H1 (cell line): Measurements from ENCODE around the gene ARID1B. TPM values are rescaled to one million over a fixed set of nuclear protein-coding genes. Genes with fewer than 3 reads are reported as not detected.

ENCODE experiments used
- CTCF ChIA-PET: fragments of 300-600 bp; sonication (Branson Sonifier 250); formaldehyde crosslinking; loops from one replicate; lab custom pipeline; 2021; ENCODE audit not compliant: partially characterized antibody; lab: Charles Lee
- POLR2A ChIA-PET: fragments of 300-600 bp; sonication (Branson Sonifier 250); formaldehyde crosslinking; loops from one replicate; lab custom pipeline; 2021; ENCODE audit warnings: inconsistent platforms; ENCODE audit not compliant: partially characterized antibody; lab: Charles Lee
- DNase-seq, 2 experiments: peaks; one replicate each; pipeline versions ENCODE4 v3.0.0 to v3.0.0-alpha.2; 2010 to 2022; ENCODE audit warnings: low spot score in 2 of 2, low read depth in 1 of 2, mixed read lengths in 1 of 2
- FAIRE-seq: peaks from 2 replicates; lab custom pipeline; 2011; peaks lifted over from hg19 to GRCh38; lab: Jason Lieb, UNC
- H2AFZ ChIP-seq: 2 replicates; pipeline ENCODE4 v1.8.1; 2012; ENCODE audit warnings: low read length, inconsistent platforms
- H2AK5ac ChIP-seq: 2 replicates; pipeline ENCODE4 v1.6.1; 2013; ENCODE audit warnings: low read depth, low read length
- H2BK120ac ChIP-seq: replicated peaks from 2 replicates; pipeline ENCODE3; 2013; ENCODE audit warnings: low read depth, low read length, inconsistent platforms
- H2BK12ac ChIP-seq: 2 replicates; pipeline ENCODE4 v1.6.1; 2013; ENCODE audit warnings: low read depth, low read length
- H2BK15ac ChIP-seq: 2 replicates; pipeline ENCODE4 v1.6.1; 2013; ENCODE audit warnings: low read length
- H2BK20ac ChIP-seq: 2 replicates; pipeline ENCODE4 v1.6.1; 2013; ENCODE audit warnings: low read length
- H2BK5ac ChIP-seq: 2 replicates; pipeline ENCODE4 v1.6.1; 2013; ENCODE audit warnings: low read depth, low read length
- H3K14ac ChIP-seq: 2 replicates; pipeline ENCODE4 v1.6.1; 2013; ENCODE audit warnings: inconsistent platforms; ENCODE audit not compliant: insufficient read length
- H3K18ac ChIP-seq: 2 replicates; pipeline ENCODE4 v1.6.1; 2013; ENCODE audit warnings: low read length; ENCODE audit errors: extremely low read depth
- H3K23ac ChIP-seq: 2 replicates; pipeline ENCODE4 v1.6.1; 2013; ENCODE audit warnings: inconsistent platforms; ENCODE audit not compliant: insufficient read length
- H3K23me2 ChIP-seq: 2 replicates; pipeline ENCODE4 v1.6.1; 2013; ENCODE audit warnings: low read depth, low read length
- H3K27ac ChIP-seq: 2 replicates; pipeline ENCODE4 v1.6.1; 2011; ENCODE audit warnings: low read depth, low read length, inconsistent platforms
- H3K27me3 ChIP-seq, 4 experiments: replicated peaks in 1 of 4; 1 replicate in 1 of 4; 2 replicates in 3 of 4; pipeline versions ENCODE4 v1.6.1 to v1.8.1; 2011 to 2013; ENCODE audit warnings: low read length in 3 of 4, mild to moderate bottlenecking in 3 of 4, inconsistent platforms in 2 of 4, mixed read lengths in 2 of 4, moderate library complexity in 1 of 4; ENCODE audit not compliant: control insufficient read depth in 3 of 4, insufficient read depth in 3 of 4; ENCODE audit errors: extremely low read depth in 1 of 4
- H3K36me3 ChIP-seq, 4 experiments: 2 replicates each; pipeline versions ENCODE4 v1.6.1 to v1.8.1; 2011 to 2013; ENCODE audit warnings: mild to moderate bottlenecking in 4 of 4, low read length in 3 of 4, moderate library complexity in 2 of 4, control low read depth in 1 of 4, inconsistent platforms in 1 of 4; ENCODE audit not compliant: insufficient read depth in 4 of 4, control insufficient read depth in 2 of 4
- H3K4ac ChIP-seq: replicated peaks from 2 replicates; pipeline ENCODE3; 2013; ENCODE audit warnings: low read length, low read depth, mixed read lengths, inconsistent platforms; ENCODE audit not compliant: insufficient read length
- H3K4me1 ChIP-seq, 4 experiments: replicated peaks in 1 of 4; 1 replicate in 1 of 4; 2 replicates in 3 of 4; pipeline versions ENCODE4 v1.6.1 to v1.8.1; 2011 to 2013; ENCODE audit warnings: low read length in 3 of 4, inconsistent platforms in 2 of 4, mixed read lengths in 1 of 4; ENCODE audit not compliant: insufficient read depth in 4 of 4, control insufficient read depth in 3 of 4
- H3K4me2 ChIP-seq, 2 experiments: 2 replicates each; pipeline versions ENCODE4 v1.6.1 to v1.8.1; 2011 to 2013; ENCODE audit warnings: low read depth in 2 of 2, low read length in 2 of 2, control low read depth in 1 of 2, inconsistent platforms in 1 of 2, mild to moderate bottlenecking in 1 of 2; ENCODE audit not compliant: insufficient read depth in 1 of 2
- H3K4me3 ChIP-seq, 4 experiments: fragments of 200-600, 300-600 bp in 1 of 4; sonication (generic), shearing (Covaris generic), sonication (Bioruptor Twin) in 1 of 4; 2 replicates each; pipeline versions ENCODE4 v1.5.1 to v1.8.1; 2011 to 2016; ENCODE audit warnings: low read length in 4 of 4, low read depth in 3 of 4, control low read depth in 2 of 4, inconsistent platforms in 2 of 4, mild to moderate bottlenecking in 2 of 4, mixed read lengths in 1 of 4, moderate library complexity in 1 of 4; ENCODE audit not compliant: insufficient read depth in 2 of 4; ENCODE audit errors: extremely low read depth in 1 of 4
- H3K56ac ChIP-seq: replicated peaks from 2 replicates; pipeline ENCODE3; 2013; ENCODE audit warnings: low read depth, mild to moderate bottlenecking, mixed read lengths, low read length, inconsistent platforms; ENCODE audit not compliant: insufficient read length
- H3K79me1 ChIP-seq: 2 replicates; pipeline ENCODE4 v1.6.1; 2013; ENCODE audit warnings: low read depth, low read length, control low read depth
- H3K79me2 ChIP-seq, 2 experiments: 2 replicates each; pipeline versions ENCODE4 v1.6.1 to v1.8.1; 2012 to 2013; ENCODE audit warnings: low read length in 2 of 2, mild to moderate bottlenecking in 2 of 2, inconsistent platforms in 1 of 2; ENCODE audit not compliant: insufficient read depth in 2 of 2, control insufficient read depth in 1 of 2
- H3K9ac ChIP-seq, 4 experiments: replicated peaks in 1 of 4; 1 replicate in 1 of 4; 2 replicates in 3 of 4; pipeline versions ENCODE4 v1.6.1 to v1.8.1; 2011 to 2013; ENCODE audit warnings: low read depth in 3 of 4, low read length in 3 of 4, control low read depth in 2 of 4, mild to moderate bottlenecking in 2 of 4, moderate library complexity in 2 of 4, inconsistent platforms in 1 of 4; ENCODE audit errors: extremely low read depth in 1 of 4
- H3K9me3 ChIP-seq, 2 experiments: 2 replicates each; pipeline versions ENCODE4 v1.6.1 to v1.8.1; 2012 to 2013; ENCODE audit warnings: mild to moderate bottlenecking in 2 of 2, moderate library complexity in 2 of 2, control low read depth in 1 of 2, inconsistent platforms in 1 of 2, low read depth in 1 of 2, low read length in 1 of 2, mixed read lengths in 1 of 2; ENCODE audit not compliant: insufficient read depth in 2 of 2
- H4K20me1 ChIP-seq, 2 experiments: replicated peaks in 1 of 2; 2 replicates each; pipeline versions ENCODE3 to v1.8.1; 2011 to 2013; ENCODE audit warnings: inconsistent platforms in 2 of 2, low read length in 2 of 2, mild to moderate bottlenecking in 1 of 2; ENCODE audit not compliant: insufficient read depth in 2 of 2, control insufficient read depth in 1 of 2
- H4K5ac ChIP-seq: 2 replicates; pipeline ENCODE4 v1.6.1; 2013; ENCODE audit warnings: low read length, low read depth, mixed read lengths, inconsistent platforms; ENCODE audit not compliant: insufficient read length
- H4K8ac ChIP-seq: 2 replicates; pipeline ENCODE4 v1.8.0; 2013; ENCODE audit warnings: mild to moderate bottlenecking, moderate library complexity, low read length, inconsistent platforms; ENCODE audit not compliant: insufficient read depth; ENCODE audit errors: extremely low read depth
- H4K91ac ChIP-seq: replicated peaks from 2 replicates; pipeline ENCODE3; 2013; ENCODE audit warnings: low read length, mixed read lengths, inconsistent platforms; ENCODE audit not compliant: insufficient read length
- BCL11A ChIP-seq, 2 experiments: IDR thresholded peaks; one replicate each; pipeline ENCODE4 v1.6.1; 2011; ENCODE audit warnings: low read depth in 2 of 2, low read length in 2 of 2, mild to moderate bottlenecking in 2 of 2
- CBX8 ChIP-seq: fragments of 300-800, 300-1000 bp; sonication (generic); IDR thresholded peaks from 2 replicates; pipeline ENCODE4 v1.7.1; 2016; ENCODE audit warnings: low read depth, low read length, borderline replicate concordance
- CTBP2 ChIP-seq: IDR thresholded peaks from 2 replicates; pipeline ENCODE4 v1.7.0; 2011; ENCODE audit warnings: borderline replicate concordance, mild to moderate bottlenecking, moderate library complexity, mixed read lengths, low read length; ENCODE audit not compliant: insufficient read depth, insufficient read length
- JUND ChIP-seq: IDR thresholded peaks from 2 replicates; pipeline ENCODE4 v1.6.1; 2011; ENCODE audit warnings: mild to moderate bottlenecking, improper control_type of control experiment, low read length
- KDM1A ChIP-seq: fragments of 200-600, 300-600 bp; sonication (generic); IDR thresholded peaks from 2 replicates; pipeline ENCODE4 v1.7.1; 2016; ENCODE audit warnings: mild to moderate bottlenecking, low read length, borderline replicate concordance
- NANOG ChIP-seq: IDR thresholded peaks from 2 replicates; pipeline ENCODE4 v1.6.1; 2011; ENCODE audit warnings: low read length, low read depth, mild to moderate bottlenecking, inconsistent platforms; ENCODE audit not compliant: insufficient read depth, poor library complexity, severe bottlenecking
- RNF2 ChIP-seq: fragments of 200-900, 300-1000 bp; sonication (generic); IDR thresholded peaks from 2 replicates; pipeline ENCODE4 v1.7.1; 2016; ENCODE audit warnings: borderline replicate concordance, low read depth, mild to moderate bottlenecking, antibody characterized with exemption, low read length; ENCODE audit not compliant: poor library complexity, severe bottlenecking; ENCODE audit errors: missing control alignments
- SIRT6 ChIP-seq: IDR thresholded peaks from one replicate; pipeline ENCODE4 v1.7.1; 2012; ENCODE audit warnings: low read length, inconsistent platforms
- SP2 ChIP-seq: IDR thresholded peaks from 2 replicates; pipeline ENCODE4 v1.6.1; 2012; ENCODE audit warnings: mild to moderate bottlenecking, low read length, inconsistent platforms
- polyA plus RNA-seq, 7 experiments: library from polyadenylated mRNA; depleted of rRNA in 3 of 7; stranded (reverse) in 5 of 7; unstranded in 2 of 7; fragments of >200 nt in 5 of 7; fragments of 200-250 nt in 2 of 7; gene quantifications; 1 replicate in 5 of 7; 2 replicates in 1 of 7; 4 replicates in 1 of 7; pipeline versions ENCODE4 v1.2.1 to v1.2.3, GENCODE V29; 2011 to 2013; ENCODE audit warnings: missing spikeins in 2 of 7, mixed read lengths in 2 of 7
- total RNA-seq: library from RNA; stranded (reverse); fragmentation: NEBNext Ultra II Directional; extraction: Animal tissue kit (Norgen Biotek cat#: 25700); gene quantifications from 2 replicates; pipeline ENCODE4 v1.2.1, GENCODE V29; 2021
- TF ChIP-seq, protein P1 (sequence below), 3 experiments: IDR thresholded peaks; 1 replicate in 2 of 3; 2 replicates in 1 of 3; pipeline versions ENCODE4 v1.5.1 to v1.6.1; 2011; ENCODE audit warnings: low read length in 3 of 3, mild to moderate bottlenecking in 3 of 3, inconsistent platforms in 2 of 3, low read depth in 1 of 3, moderate library complexity in 1 of 3; ENCODE audit not compliant: insufficient read depth in 1 of 3; ENCODE audit errors: control extremely low read depth in 1 of 3
- TF ChIP-seq, protein P2 (sequence below): IDR thresholded peaks from 2 replicates; pipeline ENCODE4 v1.6.1; 2011; ENCODE audit warnings: low read depth, mild to moderate bottlenecking, low read length; ENCODE audit not compliant: insufficient read depth

ARID1B gene
- total and polyA plus RNA-seq, 2 of the 8 experiments (the other 6 are each of a cell fraction or from before 2014, with no cell fraction given): 24.3 to 70.3 TPM

DNA sequence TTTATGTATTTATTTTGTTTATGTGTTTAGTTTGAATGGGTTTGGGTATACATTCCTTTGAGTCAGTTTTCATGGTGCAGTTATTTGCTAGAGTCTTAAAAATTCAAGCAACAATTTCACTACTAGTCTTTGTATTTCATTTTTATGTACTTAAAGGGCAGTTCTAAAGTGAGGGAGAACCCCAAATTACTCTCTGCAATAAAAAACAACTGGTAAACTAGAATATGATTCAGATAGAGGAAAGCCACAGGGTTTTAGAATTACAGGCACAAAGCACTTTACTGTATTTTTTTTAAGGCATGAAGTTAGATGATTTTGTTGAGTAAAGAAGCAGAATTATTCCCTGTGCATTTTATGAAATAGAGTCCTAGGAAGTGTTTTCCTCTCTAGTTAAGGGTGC, 183.3 kb downstream of the ARID1B start:
- Histone ChIP-seq H2BK120ac (no peak overlapping the region), H4K20me1 (peaks cover 0 to 3% of the 10 kb centered on the region in 2 experiments), H2BK15ac (no peak overlapping the region), H3K14ac (no peak overlapping the region), H3K4me2 (no peak overlapping the region), H3K27me3 (no peaks in the 10 kb centered on the region), H3K79me2 (peaks cover 3 to 89% of the 10 kb centered on the region in 2 experiments; a peak in 3 of 4 replicates), H3K27ac (no peak overlapping the region), H3K23ac (no peak overlapping the region), H3K4me1 (peaks cover 2 to 11% (median 6%) of the 10 kb centered on the region in 4 experiments), H3K9ac (no peak overlapping the region), H4K5ac (no peak overlapping the region), H3K79me1 (peaks cover 17% of the 10 kb centered on the region; the same call in 1 of the 2 replicates), H4K91ac (no peak overlapping the region), H2AK5ac (no peak overlapping the region), H2BK5ac (no peak overlapping the region), H3K18ac (no peak overlapping the region), H3K4ac (no peak overlapping the region), H3K23me2 (no peaks in the 10 kb centered on the region), H2BK12ac (no peak overlapping the region), H3K36me3 (no peaks in the 10 kb centered on the region), H3K4me3 (no peak overlapping the region), H3K56ac (no peak overlapping the region), H2BK20ac (no peak overlapping the region), H3K9me3 (no peaks in the 10 kb centered on the region), H4K8ac (no peak overlapping the region), H2AFZ (no peak overlapping the region)
- no peak for FAIRE-seq
- CTCF ChIA-PET: interaction anchor here (1.4 kb wide), 1 partner anchor 8 kb away, joined by 5 read pairs; no protein-coding TSS in a partner anchor
- DNase-seq: no peak
- POLR2A ChIA-PET: interaction anchor here (0.7 kb wide), 1 partner anchor 28 kb away, joined by 4 read pairs; no protein-coding TSS in a partner anchor
- TF ChIP-seq SIRT6 (no peak), KDM1A (no peak), JUND (no peak), CBX8 (no peak), CTBP2 (no peak), SP2 (no peak), NANOG (no peak), BCL11A (IDR thresholded peaks at IDR 0.05; ENCODE audit: low read depth in 2 of 2, low read length in 2 of 2) (no peak), RNF2 (no peak)
- TF ChIP-seq, protein P1, sequence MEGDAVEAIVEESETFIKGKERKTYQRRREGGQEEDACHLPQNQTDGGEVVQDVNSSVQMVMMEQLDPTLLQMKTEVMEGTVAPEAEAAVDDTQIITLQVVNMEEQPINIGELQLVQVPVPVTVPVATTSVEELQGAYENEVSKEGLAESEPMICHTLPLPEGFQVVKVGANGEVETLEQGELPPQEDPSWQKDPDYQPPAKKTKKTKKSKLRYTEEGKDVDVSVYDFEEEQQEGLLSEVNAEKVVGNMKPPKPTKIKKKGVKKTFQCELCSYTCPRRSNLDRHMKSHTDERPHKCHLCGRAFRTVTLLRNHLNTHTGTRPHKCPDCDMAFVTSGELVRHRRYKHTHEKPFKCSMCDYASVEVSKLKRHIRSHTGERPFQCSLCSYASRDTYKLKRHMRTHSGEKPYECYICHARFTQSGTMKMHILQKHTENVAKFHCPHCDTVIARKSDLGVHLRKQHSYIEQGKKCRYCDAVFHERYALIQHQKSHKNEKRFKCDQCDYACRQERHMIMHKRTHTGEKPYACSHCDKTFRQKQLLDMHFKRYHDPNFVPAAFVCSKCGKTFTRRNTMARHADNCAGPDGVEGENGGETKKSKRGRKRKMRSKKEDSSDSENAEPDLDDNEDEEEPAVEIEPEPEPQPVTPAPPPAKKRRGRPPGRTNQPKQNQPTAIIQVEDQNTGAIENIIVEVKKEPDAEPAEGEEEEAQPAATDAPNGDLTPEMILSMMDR (IDR thresholded peaks at IDR 0.05; ENCODE audit: control extremely low read depth in 1 of 3, insufficient read depth in 1 of 3, low read depth in 1 of 3, low read length in 3 of 3): no peak
- TF ChIP-seq, protein P2, sequence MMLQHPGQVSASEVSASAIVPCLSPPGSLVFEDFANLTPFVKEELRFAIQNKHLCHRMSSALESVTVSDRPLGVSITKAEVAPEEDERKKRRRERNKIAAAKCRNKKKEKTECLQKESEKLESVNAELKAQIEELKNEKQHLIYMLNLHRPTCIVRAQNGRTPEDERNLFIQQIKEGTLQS: no peak
